Measurements from ENCODE around the gene VEPH1.

The VEPH1 gene

GRCh38 chr3:157363393-157363792 is 139.8 kb downstream of the VEPH1 start:
- in situ Hi-C loops (cut with HindIII; ENCODE audit: low sequenced_read_pairs): no loop called here
- TF ChIP-seq CTCF (IDR thresholded peaks at IDR 0.05; ENCODE audit: low read depth, low read length, missing control alignments): no peak
- DNase-seq (ENCODE audit: low read depth): no peak
- H3K4me3 ChIP-seq (ENCODE audit: low read depth, low read length): no peak overlapping the region

GRCh38 chr3:157362348-157362747 is 140.9 kb downstream of the VEPH1 start:
- no peak for TF ChIP-seq CTCF (IDR thresholded peaks at IDR 0.05; ENCODE audit: low read depth, low read length, missing control alignments)
- in situ Hi-C loops (cut with HindIII; ENCODE audit: low sequenced_read_pairs): no loop called here
- no peak overlapping the region for H3K4me3 ChIP-seq (ENCODE audit: low read depth, low read length)
- DNase-seq (ENCODE audit: low read depth): no peak

- in situ Hi-C loops (cut with HindIII; ENCODE audit: low sequenced_read_pairs): no loop called here
- peak; percentile 39 for DNase-seq (ENCODE audit: low read depth)
- H3K4me3 ChIP-seq (ENCODE audit: low read depth, low read length): no peak overlapping the region
- no peak for TF ChIP-seq CTCF (IDR thresholded peaks at IDR 0.05; ENCODE audit: low read depth, low read length, missing control alignments)
Measured at GRCh38 chr3:157360044-157360443, 143.2 kb downstream of the VEPH1 start.

GRCh38 chr3:157356541-157356940 is 146.7 kb downstream of the VEPH1 start:
- in situ Hi-C loops (cut with HindIII; ENCODE audit: low sequenced_read_pairs): no loop called here
- TF ChIP-seq CTCF (IDR thresholded peaks at IDR 0.05; ENCODE audit: low read depth, low read length, missing control alignments): no peak
- no peak overlapping the region for H3K4me3 ChIP-seq (ENCODE audit: low read depth, low read length)
- DNase-seq (ENCODE audit: low read depth): no peak

GRCh38 chr3:157355276-157355675 is 147.9 kb downstream of the VEPH1 start:
- TF ChIP-seq CTCF (IDR thresholded peaks at IDR 0.05; ENCODE audit: low read depth, low read length, missing control alignments): no peak
- in situ Hi-C loops (cut with HindIII; ENCODE audit: low sequenced_read_pairs): no loop called here
- DNase-seq (ENCODE audit: low read depth): no peak
- H3K4me3 ChIP-seq (ENCODE audit: low read depth, low read length): no peak overlapping the region

- in situ Hi-C loops (cut with HindIII; ENCODE audit: low sequenced_read_pairs): no loop called here
- DNase-seq (ENCODE audit: low read depth): no peak
- no peak overlapping the region for H3K4me3 ChIP-seq (ENCODE audit: low read depth, low read length)
- peak; percentile 51 for TF ChIP-seq CTCF (IDR thresholded peaks at IDR 0.05; ENCODE audit: low read depth, low read length, missing control alignments)
Measured at GRCh38 chr3:157354722-157355121, 148.5 kb downstream of the VEPH1 start.

GRCh38 chr3:157354254-157354653 is 149.0 kb downstream of the VEPH1 start:
- no peak for TF ChIP-seq CTCF (IDR thresholded peaks at IDR 0.05; ENCODE audit: low read depth, low read length, missing control alignments)
- in situ Hi-C loops (cut with HindIII; ENCODE audit: low sequenced_read_pairs): no loop called here
- no peak for DNase-seq (ENCODE audit: low read depth)
- H3K4me3 ChIP-seq (ENCODE audit: low read depth, low read length): no peak overlapping the region
